ENCODE results near the gene TTLL6. TPM values are rescaled to one million over a fixed set of nuclear protein-coding genes. Genes with fewer than 3 reads are reported as not detected.
"Not testable (repeated sequence)": the region's sequence is repeated elsewhere in the genome, so short reads cannot be mapped to it uniquely, and the experiment has no call there.

The TTLL6 gene
- total RNA-seq: 10 to 100 TPM in 1 of 2 donors, 1 to 10 TPM in 1; 4.9 to 14.3 TPM
- long read RNA-seq, partial matches to known transcripts: 5 of 9 reads
- long read RNA-seq, other reads (novel, unspliced or antisense): 4 of 9 reads

- ATAC-seq: peak; percentile 93
- intact Hi-C loops (cut with DNase I, micrococcal nuclease): no loop called here
- DNase-seq: peak; percentile 91 to 96
These were observed at the start of gene TTLL6 for GRCh38 chr17:48816774-48817590. Gene TTLL6 (minus strand): TSS chr17:48817229. CDS start chr17:48817072, 157 bp downstream.

GRCh38 chr17:48860456-48860855 is 43.4 kb upstream of the TTLL6 start:
- ATAC-seq (no peak), DNase-seq (no peak)
- intact Hi-C loops (cut with DNase I, micrococcal nuclease): no loop called here

GRCh38 chr17:48860034-48860433 is 43.0 kb upstream of the TTLL6 start:
- DNase-seq (no peak), ATAC-seq (no peak)
- intact Hi-C loops (cut with DNase I, micrococcal nuclease): no loop called here

- no peak for DNase-seq
These were observed 39.2 kb upstream of the TTLL6 start for GRCh38 chr17:48856122-48856821.

GRCh38 chr17:48854774-48855476 is 37.9 kb upstream of the TTLL6 start:
- intact Hi-C loops (cut with DNase I, micrococcal nuclease): no loop called here
- ATAC-seq (no peak), DNase-seq (no peak)

More at GRCh38 chr17:48856122-48856821, 39.2 kb upstream of the TTLL6 start:
- ATAC-seq: no peak
- intact Hi-C loops (cut with DNase I, micrococcal nuclease): no loop called here

- intact Hi-C loops (cut with DNase I, micrococcal nuclease): no loop called here
- ATAC-seq (peak; percentile 37), DNase-seq (no peak)
These were observed 33.8 kb upstream of the TTLL6 start for GRCh38 chr17:48850792-48851323.

GRCh38 chr17:48843187-48843900 is 26.3 kb upstream of the TTLL6 start:
- DNase-seq (no peak), ATAC-seq (peak; percentile 39)
- intact Hi-C loops (cut with DNase I, micrococcal nuclease): no loop called here

- intact Hi-C loops (cut with DNase I, micrococcal nuclease): no loop called here
- ATAC-seq: no peak
- no peak for DNase-seq
These were observed 25.7 kb upstream of the TTLL6 start for GRCh38 chr17:48842746-48843145.

- ATAC-seq: peak; percentile 54
- intact Hi-C loops (cut with DNase I, micrococcal nuclease): no loop called here
- DNase-seq: no peak
These were observed 24.4 kb upstream of the TTLL6 start for GRCh38 chr17:48841395-48841831.

GRCh38 chr17:48840441-48840840 is 23.4 kb upstream of the TTLL6 start:
- intact Hi-C loops (cut with DNase I, micrococcal nuclease): no loop called here
- DNase-seq (no peak), ATAC-seq (no peak)

GRCh38 chr17:48837458-48837857 is 20.4 kb upstream of the TTLL6 start:
- ATAC-seq; intact Hi-C loops (cut with DNase I, micrococcal nuclease); DNase-seq: not testable (repeated sequence)

GRCh38 chr17:48835971-48836370 is 18.9 kb upstream of the TTLL6 start:
- intact Hi-C loops (cut with DNase I, micrococcal nuclease): no loop called here
- ATAC-seq (no peak), DNase-seq (no peak)

GRCh38 chr17:48834973-48835372 is 17.9 kb upstream of the TTLL6 start:
- DNase-seq (no peak), ATAC-seq (no peak)
- intact Hi-C loops (cut with DNase I, micrococcal nuclease): no loop called here

GRCh38 chr17:48831549-48831883 is 14.5 kb upstream of the TTLL6 start:
- ATAC-seq (no peak), DNase-seq (no peak)
- intact Hi-C loops (cut with DNase I, micrococcal nuclease): no loop called here

- DNase-seq (peak; percentile 95 to 97), ATAC-seq (peak; percentile 96)
- intact Hi-C loops (cut with DNase I, micrococcal nuclease): no loop called here
These were observed 14.0 kb upstream of the TTLL6 start, which contains the start of gene CALCOCO2 for GRCh38 chr17:48830840-48831548. Gene CALCOCO2 (plus strand): TSS chr17:48831035. CDS start chr17:48841708, 10,673 bp downstream.

GRCh38 chr17:48825446-48826381 is 8.7 kb upstream of the TTLL6 start:
- intact Hi-C loops (cut with DNase I, micrococcal nuclease): no loop called here
- DNase-seq (no peak), ATAC-seq (no peak)

- ATAC-seq; intact Hi-C loops (cut with DNase I, micrococcal nuclease); DNase-seq: not testable (repeated sequence)
These were observed 3.9 kb upstream of the TTLL6 start for GRCh38 chr17:48820936-48821335.

Data from left colon (tissue), 2 donors.